ENCODE measurements around the gene JARID2. TPM values are rescaled to one million over a fixed set of nuclear protein-coding genes. Genes with fewer than 3 reads are reported as not detected.

JARID2 gene
- total and polyA plus RNA-seq, 3 donors from 2014 or later, result 36.1 to 60.8 (median 53.7) TPM

GRCh38 chr6:15360300-15360699, 114.4 kb downstream of the JARID2 start:
- Histone ChIP-seq H3K27me3 (no peaks in the 10 kb centered on the region), H3K36me3 (ENCODE audit: low read depth, missing control alignments) (no peaks in the 10 kb centered on the region), H3K4me1 (no peaks in the 10 kb centered on the region), H3K4me3 (no peak overlapping the region), H3K27ac (no peak overlapping the region), H3K9me3 (no peaks in the 10 kb centered on the region)
- intact Hi-C loops (cut with DNase I; ENCODE audit: low total_unique reads), result no loop called here
- DNase-seq, result no peak
- no peak for TF ChIP-seq POLR2A (IDR thresholded peaks at IDR 0.05)
- TF ChIP-seq, protein P1, sequence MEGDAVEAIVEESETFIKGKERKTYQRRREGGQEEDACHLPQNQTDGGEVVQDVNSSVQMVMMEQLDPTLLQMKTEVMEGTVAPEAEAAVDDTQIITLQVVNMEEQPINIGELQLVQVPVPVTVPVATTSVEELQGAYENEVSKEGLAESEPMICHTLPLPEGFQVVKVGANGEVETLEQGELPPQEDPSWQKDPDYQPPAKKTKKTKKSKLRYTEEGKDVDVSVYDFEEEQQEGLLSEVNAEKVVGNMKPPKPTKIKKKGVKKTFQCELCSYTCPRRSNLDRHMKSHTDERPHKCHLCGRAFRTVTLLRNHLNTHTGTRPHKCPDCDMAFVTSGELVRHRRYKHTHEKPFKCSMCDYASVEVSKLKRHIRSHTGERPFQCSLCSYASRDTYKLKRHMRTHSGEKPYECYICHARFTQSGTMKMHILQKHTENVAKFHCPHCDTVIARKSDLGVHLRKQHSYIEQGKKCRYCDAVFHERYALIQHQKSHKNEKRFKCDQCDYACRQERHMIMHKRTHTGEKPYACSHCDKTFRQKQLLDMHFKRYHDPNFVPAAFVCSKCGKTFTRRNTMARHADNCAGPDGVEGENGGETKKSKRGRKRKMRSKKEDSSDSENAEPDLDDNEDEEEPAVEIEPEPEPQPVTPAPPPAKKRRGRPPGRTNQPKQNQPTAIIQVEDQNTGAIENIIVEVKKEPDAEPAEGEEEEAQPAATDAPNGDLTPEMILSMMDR (IDR thresholded peaks at IDR 0.05), result no peak
- WGBS, 2 donors, result 93 to 96% methylated on average over 9 of the region's 9 CpGs

- intact Hi-C loops (cut with DNase I; ENCODE audit: low total_unique reads), result no loop called here
Measured at GRCh38 chr6:15361197-15361596, 115.3 kb downstream of the JARID2 start.

DNA sequence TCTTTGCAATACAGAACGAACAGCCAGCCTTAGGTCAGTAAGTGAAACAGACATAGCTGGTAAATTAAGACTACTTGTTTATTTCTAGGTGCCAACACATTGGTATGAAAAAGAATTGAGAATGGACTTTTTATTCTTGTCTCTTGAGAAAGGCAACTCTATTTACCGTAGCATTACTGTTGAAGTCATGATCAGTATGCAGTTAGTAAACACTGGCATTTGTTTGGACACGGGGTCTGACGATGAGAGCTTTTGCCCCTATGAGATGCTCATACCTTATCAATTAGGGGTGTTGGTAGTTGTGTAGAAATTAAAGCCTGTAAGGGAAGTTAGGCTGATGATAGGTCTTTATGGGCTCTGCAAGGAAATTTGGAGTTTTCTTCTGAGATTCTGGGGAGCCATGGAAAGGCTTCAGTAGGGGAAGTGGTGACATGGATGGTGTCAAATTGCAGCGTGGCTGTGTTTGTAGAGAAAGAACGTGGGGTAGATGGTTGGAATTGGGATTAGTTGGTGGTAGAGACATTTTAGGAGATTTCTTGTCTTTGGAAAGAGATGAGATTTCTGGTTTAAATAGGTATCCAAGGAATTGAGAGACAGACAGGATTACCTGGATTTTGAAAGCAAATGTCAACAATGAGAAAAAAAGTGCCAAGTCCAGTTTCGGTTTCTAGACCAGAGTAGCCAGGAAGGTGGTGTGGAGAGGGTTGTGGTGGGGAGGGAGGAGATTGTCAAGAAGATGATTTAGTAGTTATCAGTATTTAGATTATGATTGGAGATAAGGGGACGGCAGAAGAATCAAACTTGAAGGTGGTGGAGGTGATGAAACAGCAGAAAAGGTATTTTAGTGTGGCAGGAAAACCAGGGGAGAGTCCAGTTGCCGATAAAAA, 116.6 kb downstream of the JARID2 start:
- no peaks in the 10 kb centered on the region for H3K9me3 ChIP-seq
- H3K27me3 ChIP-seq, result no peaks in the 10 kb centered on the region
- no peak overlapping the region for H3K4me3 ChIP-seq
- no peaks in the 10 kb centered on the region for H3K36me3 ChIP-seq (ENCODE audit: low read depth, missing control alignments)
- WGBS, 2 donors, result 80% methylated on average over 9 of the region's 9 CpGs
- H3K27ac ChIP-seq, result no peak overlapping the region
- TF ChIP-seq, protein P1 (IDR thresholded peaks at IDR 0.05), result no peak
- intact Hi-C loops (cut with DNase I; ENCODE audit: low total_unique reads), result no loop called here
- DNase-seq, result no peak
- H3K4me1 ChIP-seq, result no peaks in the 10 kb centered on the region

More at GRCh38 chr6:15361197-15361596, 115.3 kb downstream of the JARID2 start:
- H3K4me3 ChIP-seq, result no peak overlapping the region
- no peak for DNase-seq
- no peak overlapping the region for H3K27ac ChIP-seq
- H3K36me3 ChIP-seq (ENCODE audit: low read depth, missing control alignments), result no peaks in the 10 kb centered on the region
- no peaks in the 10 kb centered on the region for H3K4me1 ChIP-seq
- H3K9me3 ChIP-seq, result no peaks in the 10 kb centered on the region
- 91 to 99% methylated on average over 3 of the region's 3 CpGs for WGBS, 2 donors
- H3K27me3 ChIP-seq, result no peaks in the 10 kb centered on the region
- TF ChIP-seq POLR2A (IDR thresholded peaks at IDR 0.05), result no peak
- TF ChIP-seq, protein P1 (IDR thresholded peaks at IDR 0.05), result no peak

- H3K4me3 ChIP-seq, result no peak overlapping the region
- DNase-seq, result no peak
- intact Hi-C loops (cut with DNase I; ENCODE audit: low total_unique reads), result no loop called here
- 79 to 82% methylated on average over 3 of the region's 3 CpGs for WGBS, 2 donors
- H3K4me1 ChIP-seq, result no peaks in the 10 kb centered on the region
- no peaks in the 10 kb centered on the region for H3K9me3 ChIP-seq
- no peaks in the 10 kb centered on the region for H3K36me3 ChIP-seq (ENCODE audit: low read depth, missing control alignments)
- no peaks in the 10 kb centered on the region for H3K27me3 ChIP-seq
- H3K27ac ChIP-seq, result no peak overlapping the region
- no peak for TF ChIP-seq POLR2A (IDR thresholded peaks at IDR 0.05)
- TF ChIP-seq, protein P1 (IDR thresholded peaks at IDR 0.05), result no peak
Measured at GRCh38 chr6:15363164-15363522, 117.3 kb downstream of the JARID2 start.

Measured in testis (tissue), 3 donors.